ENCODE results near the gene EAF1.
"Not testable (repeated sequence)": the region's sequence is repeated elsewhere in the genome, so short reads cannot be mapped to it uniquely, and the experiment has no call there.

EAF1 gene

GRCh38 chr3:15478640-15478979 is 51.2 kb downstream of the EAF1 start:
- DNase-seq (ENCODE audit: low read depth in 2 of 2): no peak

- no peak for DNase-seq (ENCODE audit: low read depth in 2 of 2)
Measured at GRCh38 chr3:15479400-15480224, 52.2 kb downstream of the EAF1 start.

- DNase-seq (ENCODE audit: low read depth in 2 of 2): not testable (repeated sequence)
Measured at GRCh38 chr3:15484551-15484950, 57.2 kb downstream of the EAF1 start.

GRCh38 chr3:15486020-15486419 is 58.6 kb downstream of the EAF1 start:
- DNase-seq (ENCODE audit: low read depth in 2 of 2): no peak

GRCh38 chr3:15486979-15487378 is 59.6 kb downstream of the EAF1 start:
- no peak for DNase-seq (ENCODE audit: low read depth in 2 of 2)

GRCh38 chr3:15488002-15488401 is 60.6 kb downstream of the EAF1 start:
- DNase-seq (ENCODE audit: low read depth in 2 of 2): no peak

GRCh38 chr3:15490158-15490557 is 62.8 kb downstream of the EAF1 start:
- no peak for DNase-seq (ENCODE audit: low read depth in 2 of 2)

GRCh38 chr3:15491143-15491542 is 63.7 kb downstream of the EAF1 start:
- no peak for DNase-seq (ENCODE audit: low read depth in 2 of 2)

All from stimulated activated CD8-positive, alpha-beta memory T cell treated with anti-CD3 and anti-CD28 coated beads, Interleukin-2, amount 100 ng/mL, for 48 hours (primary cell).